CD1c-positive myeloid dendritic cell (primary cell): ENCODE measurements around the gene CORO2B.
A peak's percentile ranks its signal among the peaks of the same experiment; 100 is the strongest.
"Not testable (repeated sequence)": the region's sequence is repeated elsewhere in the genome, so short reads cannot be mapped to it uniquely, and the experiment has no call there.

Source experiments
- DNase-seq: peaks from one replicate; pipeline ENCODE4 v3.0.0-alpha.2; 2016; ENCODE audit errors: extremely low spot score

The CORO2B gene

DNA sequence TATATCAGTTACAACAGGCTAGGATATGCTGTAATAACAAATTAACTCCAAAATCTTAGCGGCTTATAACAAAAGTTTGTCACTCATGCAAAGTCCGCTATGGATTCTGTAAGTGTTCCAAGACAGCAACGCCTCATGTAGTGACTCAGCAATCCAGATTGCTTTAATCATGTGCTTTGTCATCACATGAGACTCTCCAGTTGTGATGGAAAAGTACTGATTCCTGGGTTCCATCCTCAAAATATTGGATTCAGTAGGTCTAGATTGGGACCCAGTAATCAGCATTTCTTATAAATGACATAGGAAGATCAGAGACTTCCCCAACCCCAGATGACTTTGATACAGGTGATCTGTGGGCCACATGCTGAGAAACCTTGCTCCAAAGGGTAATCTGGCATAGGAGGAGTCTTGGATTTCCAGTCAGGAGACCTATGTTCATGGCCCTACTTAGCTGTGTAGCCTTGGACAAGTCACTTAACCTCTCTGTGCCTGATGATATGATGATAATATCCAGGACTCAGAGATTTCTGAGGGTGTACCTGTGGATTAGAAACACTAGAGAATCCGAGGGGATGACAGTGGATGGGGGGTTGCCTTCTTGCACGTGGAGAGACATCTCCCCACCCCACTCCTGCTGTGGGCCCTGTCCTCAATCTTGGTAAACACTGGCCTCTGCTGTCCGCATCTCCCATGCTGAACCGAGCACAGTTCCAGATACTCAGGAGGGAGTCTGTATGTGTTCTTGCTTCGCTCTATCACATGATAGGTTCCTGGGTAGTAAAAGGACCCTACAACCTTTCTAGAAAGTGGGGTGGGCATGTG is 65.5 kb downstream of the CORO2B start:
- DNase-seq: peak; percentile 16

DNA sequence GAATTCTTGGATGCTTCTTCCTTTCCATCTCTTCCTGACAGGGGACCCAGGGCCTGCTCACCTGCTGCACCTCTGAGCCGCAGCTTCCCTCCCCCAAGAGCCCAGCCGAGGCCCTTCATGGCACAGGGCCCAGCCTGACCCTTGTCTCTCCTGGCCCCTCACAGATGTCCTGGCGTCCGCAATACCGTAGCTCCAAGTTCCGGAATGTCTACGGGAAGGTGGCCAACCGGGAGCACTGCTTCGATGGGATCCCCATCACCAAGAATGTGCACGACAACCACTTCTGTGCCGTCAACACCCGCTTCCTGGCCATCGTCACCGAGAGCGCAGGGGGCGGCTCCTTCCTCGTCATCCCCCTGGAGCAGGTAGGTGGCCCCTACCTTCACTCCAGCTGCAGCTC is 66.2 kb downstream of the CORO2B start:
- DNase-seq: no peak

GRCh38 chr15:68646156-68646555 is 67.4 kb downstream of the CORO2B start:
- peak; percentile 59 for DNase-seq

DNA sequence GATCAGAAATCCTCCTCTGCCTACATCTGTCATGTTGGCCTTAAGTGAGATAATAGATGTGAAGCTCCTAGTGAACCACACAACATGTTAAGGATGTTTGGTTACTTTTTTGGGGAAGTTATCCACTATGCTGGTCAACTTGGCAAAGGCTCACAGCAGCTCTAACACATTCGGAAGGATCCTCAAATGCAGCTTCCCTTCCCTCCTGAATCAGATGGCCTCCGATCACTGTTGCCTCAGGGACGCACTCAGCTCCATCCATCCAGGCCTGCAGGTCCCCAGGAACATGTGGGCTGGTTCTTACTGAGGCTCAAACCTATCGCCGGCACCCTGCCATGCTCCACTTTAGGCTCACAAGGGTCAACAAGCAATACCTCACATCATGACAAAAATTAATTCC is 67.9 kb downstream of the CORO2B start:
- peak; percentile 31 for DNase-seq

DNA sequence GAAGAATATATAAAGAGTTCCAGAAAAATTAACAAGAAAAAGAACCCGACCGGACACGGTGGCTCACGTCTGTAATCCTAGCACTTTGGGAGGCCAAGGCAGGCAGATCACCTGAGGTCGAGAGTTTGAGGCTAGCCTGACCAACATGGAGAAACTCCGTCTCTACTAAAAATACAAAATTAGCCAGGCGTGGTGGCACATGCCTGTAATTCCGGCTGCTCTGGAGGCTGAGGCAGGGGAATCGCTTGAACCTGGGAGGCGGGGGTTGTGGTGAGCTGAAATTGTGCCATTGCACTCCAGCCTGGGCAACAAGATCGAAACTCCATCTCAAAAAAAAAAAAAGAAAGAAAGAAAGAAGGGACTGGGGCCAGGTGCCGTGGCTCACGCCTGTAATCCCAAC is 68.6 kb downstream of the CORO2B start:
- not testable (repeated sequence) for DNase-seq

DNA sequence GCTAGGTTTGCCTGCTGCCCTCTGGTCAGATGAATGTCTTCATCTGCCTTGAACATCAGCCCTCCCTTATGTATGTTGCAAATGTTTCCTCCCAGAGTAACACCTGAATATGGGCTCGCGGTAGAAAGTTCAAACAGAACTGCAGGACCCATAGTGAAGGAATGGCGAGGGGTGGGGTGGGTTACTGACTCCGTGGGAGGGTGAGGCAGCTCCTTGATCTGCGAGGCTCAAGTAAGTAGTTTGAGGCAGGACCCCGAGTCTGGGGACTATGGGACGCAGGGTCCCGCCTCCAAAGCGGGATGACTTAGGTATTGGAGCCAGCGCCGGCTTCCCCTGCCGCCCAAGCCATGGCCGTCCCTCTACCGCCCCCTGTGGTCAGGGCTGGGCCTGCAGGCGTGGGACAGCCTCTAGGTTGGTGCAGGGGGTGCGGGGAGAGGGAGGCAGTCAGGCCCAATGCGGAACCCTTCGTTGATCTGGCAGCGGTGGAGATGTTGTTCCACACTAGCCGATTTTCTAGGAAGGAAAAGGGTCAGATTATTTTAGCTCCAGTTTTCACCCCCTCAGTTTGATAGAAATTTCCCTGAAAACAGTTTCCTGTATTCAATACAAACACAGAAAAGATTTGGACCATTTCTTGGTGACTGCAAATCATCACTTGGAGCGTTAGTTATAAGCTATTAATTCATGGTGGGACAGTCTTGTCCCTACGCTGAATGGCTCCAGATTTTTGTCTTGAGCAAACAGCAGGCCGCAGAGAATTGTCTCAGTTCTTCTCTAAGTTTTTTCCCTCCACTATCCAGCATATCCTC is 72.3 kb downstream of the CORO2B start:
- peak; percentile 64 for DNase-seq

DNA sequence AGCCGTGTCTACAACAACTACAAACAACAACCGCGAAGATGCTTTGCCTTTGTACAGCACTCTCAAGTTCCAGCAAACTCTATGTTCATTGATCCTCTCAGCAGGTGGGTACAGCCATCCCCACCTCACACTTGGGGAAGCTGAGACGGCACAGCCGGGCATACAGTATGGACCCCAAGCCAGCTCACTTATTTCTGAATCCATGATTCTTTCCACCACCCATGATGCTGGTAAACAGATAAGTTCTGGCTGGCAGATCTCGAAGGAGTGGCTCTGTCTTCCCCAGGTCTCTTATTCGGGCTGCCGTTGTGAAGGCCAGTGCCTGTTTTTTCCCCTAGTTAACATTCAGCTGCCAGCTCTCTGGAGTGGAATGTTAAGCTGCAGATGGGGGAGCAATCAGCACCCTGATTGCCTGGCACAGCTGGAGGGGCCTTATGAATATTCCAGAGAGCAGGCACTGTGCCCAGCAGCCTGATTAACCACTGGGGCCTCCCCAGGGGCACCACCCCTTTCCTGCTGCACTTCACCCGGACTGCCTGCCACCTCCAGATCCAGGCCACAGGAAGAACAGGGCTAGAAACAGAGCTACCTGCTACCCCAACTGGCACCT is 73.2 kb downstream of the CORO2B start:
- DNase-seq: no peak

- DNase-seq: no peak
Measured at GRCh38 chr15:68653031-68653635, 74.3 kb downstream of the CORO2B start.

DNA sequence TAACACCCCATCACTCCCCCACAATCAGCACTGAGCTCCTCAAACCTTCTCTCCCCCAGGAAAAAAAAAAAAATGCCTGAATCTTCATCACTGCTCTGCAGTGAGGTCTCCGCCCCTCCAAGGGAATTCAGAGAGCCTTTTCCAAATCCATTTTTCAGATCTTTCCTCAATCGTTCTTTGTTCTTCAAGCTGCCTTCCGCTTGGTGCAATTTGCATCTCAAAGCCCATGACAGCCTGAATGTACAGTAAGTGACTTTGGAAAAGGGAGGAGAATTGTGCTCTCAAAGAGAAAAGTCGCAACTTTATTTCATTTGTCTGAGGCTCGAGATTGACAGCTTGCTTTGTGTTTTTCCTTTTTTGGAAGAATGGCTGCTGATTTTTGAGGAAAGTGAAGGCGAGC is 75.0 kb downstream of the CORO2B start:
- DNase-seq: no peak

DNA sequence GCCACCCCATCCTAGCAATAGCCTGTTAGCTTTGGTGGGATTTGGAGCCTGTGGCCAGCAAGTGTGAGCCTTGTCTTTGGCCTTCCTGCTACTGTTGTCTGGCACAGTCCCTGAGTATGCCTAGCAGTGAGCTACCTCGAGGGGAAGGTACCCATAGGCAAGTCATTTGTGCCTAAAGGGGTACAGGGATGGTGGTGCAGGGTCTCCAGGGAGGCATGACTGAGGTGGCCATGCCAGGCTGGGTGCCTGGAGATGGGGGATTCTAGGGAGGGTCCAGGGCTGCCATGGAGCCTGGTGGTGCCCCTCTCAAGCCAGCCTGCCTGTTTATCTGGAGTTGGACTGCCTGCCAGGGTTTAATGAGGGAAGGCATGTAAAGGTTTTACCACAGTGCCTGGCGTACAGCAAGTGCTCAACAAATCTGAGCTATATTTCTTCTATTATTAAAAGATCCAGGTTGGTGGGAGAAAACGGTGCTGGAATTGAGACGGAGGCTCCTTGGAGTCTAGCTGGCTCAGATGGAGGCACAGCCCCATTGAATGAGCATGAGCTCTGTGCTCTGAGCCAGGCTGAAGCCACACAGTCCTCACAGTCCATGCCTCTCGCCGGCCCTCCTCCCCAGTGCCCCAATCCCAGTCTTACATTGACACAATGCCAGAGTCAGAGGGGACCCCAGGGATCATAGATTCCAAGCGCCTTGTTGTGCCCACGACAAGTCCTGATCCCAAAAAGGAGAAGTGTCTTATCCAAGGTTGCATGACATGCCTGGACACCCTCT is 76.2 kb downstream of the CORO2B start:
- no peak for DNase-seq

- DNase-seq: no peak
Measured at GRCh38 chr15:68655686-68656437, 77.1 kb downstream of the CORO2B start.

DNA sequence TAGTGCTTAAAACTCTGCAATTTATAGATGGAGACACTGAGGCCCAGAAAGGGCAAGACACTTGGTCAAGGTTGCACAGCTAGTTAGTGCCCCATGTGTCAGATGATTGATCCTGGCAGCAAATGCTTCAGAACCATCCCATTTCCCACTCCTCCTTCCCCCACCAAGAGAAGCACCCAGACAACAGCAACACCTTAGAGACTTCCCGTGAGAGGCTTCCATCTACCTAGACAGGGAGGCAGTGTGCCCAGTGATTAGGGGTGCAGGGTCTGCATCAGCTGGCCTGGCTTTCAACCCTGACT is 77.6 kb downstream of the CORO2B start:
- DNase-seq: no peak

DNA sequence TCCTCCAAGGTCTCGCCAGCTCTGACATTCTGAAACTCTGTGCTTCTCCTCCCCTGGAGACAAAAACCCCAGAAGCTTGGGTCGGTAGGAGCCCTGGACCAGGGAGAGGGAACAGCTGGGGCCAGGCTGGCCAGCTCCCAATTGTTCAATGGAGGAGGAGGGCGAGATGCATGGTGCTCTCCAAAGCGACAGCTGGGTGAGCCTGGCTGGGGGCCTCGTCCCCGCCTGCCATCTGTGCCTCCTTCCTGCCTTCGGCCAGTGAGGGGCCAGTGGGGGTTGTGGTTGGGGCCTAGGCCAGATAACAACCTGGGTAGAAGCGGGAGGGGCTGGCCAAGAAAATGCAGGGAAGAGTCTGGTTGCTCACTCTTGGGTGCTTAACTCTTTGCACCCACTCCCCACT is 79.4 kb downstream of the CORO2B start:
- DNase-seq: no peak

DNA sequence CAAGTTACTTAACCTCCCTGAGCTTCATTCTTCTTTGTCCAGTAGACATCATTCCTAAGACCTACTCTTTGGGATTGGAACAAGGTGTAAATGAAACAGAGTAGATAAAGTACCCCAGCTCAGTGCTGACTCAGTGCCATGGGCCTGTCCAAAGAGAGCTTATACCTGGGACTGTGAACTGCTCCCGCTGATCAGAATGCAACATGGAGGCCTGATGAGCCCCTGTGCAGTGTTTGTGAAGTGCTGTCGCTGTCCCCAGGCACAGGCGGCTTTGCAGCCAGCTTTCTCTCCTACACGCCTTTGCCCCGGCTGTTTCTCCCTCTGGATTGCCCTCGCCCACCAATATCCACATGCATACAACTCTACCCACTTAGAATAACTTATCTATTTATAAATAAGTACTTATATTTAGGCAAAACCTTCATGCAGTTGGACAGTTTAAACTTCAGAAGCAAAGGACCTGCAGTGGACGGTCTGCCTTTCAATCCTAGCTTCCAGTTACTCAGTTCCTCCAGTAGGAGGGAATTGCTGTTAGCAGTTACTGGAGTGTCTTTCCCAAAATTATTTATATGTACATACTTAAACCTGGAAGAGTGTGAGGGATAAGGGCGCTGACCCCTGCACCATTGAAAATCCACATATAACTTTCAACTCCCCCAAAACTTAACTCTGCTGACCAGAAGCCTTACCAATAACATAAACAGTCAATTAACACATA is 80.0 kb downstream of the CORO2B start:
- no peak for DNase-seq

DNA sequence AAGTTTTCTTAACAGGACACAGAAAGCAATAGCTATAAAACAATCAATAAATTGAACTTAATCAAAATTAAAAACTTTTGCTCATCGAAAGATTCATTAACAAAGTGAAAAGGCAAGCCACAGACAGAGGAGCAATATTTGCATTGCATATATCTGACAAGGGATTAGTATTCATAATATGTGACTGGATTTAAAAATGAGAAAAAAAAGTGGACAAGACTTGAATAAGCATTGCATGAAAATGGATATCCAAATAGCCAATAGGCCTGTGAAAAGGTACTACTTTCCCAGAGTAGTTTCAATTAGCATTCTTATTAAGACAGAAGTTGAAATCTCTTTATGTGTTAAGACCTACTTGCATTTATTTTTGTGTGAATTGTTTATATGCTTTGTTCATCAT is 84.7 kb downstream of the CORO2B start:
- no peak for DNase-seq

- DNase-seq: no peak
Measured at GRCh38 chr15:68666120-68666811, 87.5 kb downstream of the CORO2B start.

DNA sequence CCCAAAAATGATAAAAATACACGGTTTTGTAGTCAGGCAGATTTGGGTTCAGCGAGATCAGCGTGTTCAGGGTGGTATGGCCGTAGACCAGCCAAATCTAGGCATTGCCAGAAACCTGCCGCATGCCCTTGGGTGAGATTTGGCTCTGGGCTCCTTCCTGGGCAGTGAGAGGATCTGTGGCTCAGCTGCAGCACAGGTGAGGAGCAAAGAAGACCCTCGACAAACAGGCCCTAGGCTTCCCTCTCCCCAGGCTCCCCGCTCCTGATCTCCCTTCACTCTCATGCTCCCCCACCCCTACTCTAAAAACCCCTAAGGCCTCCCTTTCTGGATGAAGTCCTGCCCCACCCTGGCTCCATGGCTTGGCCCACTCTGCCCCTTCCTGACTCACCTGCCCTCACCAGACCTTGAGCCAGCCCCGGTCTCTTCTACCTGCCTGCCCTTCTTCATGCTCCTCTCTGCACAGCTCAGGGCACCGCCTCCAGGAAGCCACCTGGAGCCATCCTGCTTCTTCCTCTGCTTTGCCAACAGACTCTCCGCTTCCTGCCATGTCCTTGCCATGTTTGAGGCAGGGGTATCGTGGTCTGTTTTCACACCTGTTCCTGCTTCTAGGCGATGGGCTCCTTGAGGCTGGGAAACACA is 88.1 kb downstream of the CORO2B start:
- no peak for DNase-seq

DNA sequence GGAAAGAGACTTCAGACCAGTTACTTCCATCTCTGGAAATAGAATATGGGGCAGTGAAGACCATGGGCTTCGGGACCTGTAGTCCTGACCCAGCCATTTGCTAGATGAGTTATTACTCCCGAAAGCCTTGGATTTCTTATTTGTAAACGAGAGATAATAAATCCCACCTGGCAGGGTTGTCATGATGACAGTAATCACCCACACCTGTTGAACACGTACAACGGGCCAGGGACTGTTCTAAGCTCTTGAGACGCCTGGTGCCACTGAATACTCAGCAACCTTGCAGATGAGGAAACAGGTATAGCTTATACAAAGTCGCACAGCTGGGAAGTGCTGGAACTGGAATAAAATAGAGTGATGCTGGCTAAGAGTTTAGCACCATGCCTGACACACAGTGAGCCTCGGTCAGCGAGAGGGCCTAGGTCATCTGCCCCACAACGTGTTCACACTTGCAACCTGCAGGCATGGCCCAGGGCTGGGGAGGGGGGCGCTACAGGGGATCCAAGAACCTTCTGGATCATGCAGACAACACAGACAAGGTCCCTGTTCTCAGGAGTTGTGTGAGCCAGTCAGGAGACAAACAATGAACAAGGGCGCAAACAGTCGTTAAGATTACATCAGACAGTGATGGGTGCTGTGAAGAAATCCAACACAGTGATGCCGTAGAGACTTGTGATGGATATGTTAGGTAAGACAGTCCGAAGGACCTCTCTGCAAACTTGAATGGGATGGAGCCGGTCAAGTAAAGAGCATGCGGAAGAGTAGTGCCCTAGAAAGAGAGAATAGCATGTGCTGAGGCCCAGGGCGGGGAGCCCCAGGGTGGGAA is 89.2 kb downstream of the CORO2B start:
- no peak for DNase-seq
